ENCODE measurements around the gene PPA1.

DNA sequence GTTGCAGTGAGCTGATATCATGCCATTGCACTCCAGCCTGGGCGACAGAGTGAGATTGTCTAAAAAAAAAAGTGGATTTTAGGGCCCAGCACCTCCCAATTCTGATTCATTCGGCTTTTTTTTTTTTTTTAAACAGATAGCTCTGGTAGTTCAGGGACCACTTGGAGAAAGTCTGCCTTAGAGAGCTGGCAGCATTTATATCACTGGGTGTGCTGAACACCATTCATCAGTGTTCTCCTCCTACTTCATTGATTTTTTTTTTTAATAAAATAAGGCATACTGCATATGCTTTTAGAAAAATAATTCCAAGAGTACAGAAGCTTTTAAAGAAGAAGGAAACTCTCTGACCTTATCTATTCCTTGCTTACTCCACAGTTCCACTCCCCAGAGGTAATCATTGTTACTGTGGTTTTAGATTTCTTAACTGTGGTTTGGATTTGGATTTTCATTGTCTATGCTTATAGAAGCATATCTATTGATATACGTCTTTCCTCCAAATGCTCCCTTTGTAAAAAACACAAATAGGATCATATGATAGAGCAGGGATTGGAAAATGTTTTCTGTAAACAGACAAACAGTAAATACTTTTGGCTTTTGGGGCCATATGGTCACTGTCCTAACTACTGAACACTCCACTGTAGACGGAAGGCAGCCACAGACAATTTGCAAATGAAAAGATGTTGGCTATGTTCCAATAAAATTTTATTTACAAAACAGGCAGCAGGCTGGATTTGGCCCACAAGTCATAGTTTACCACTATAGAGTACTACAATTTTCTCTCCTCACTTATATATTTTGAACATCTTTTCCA is 41.9 kb downstream of the PPA1 start:
- TF ChIP-seq TAF1 (IDR thresholded peaks at IDR 0.05; ENCODE audit: low read depth, low read length), result no peak
- TF ChIP-seq POLR2A (IDR thresholded peaks at IDR 0.05; ENCODE audit: low read depth, low read length), result no peak
- TF ChIP-seq POLR2AphosphoS5 (IDR thresholded peaks at IDR 0.05; ENCODE audit: low read depth, low read length), result no peak
